GM23338 (cell line): ENCODE data around the gene AFF3. TPM values are rescaled to one million over a fixed set of nuclear protein-coding genes. Genes with fewer than 3 reads are reported as not detected.

ENCODE experiments used
- ATAC-seq: fragments of 200-7000 bp; cut with Tn5 transposase; 3 replicates; pipeline ENCODE4 v1.9.1; 2020
- DNase-seq: peaks from one replicate; pipeline ENCODE4 v3.0.0-alpha.2; 2015; ENCODE audit warnings: low spot score
- H2AFZ ChIP-seq: fragments of 200-600 bp; sonication (generic); 2 replicates; pipeline ENCODE4 v1.8.0; 2016; ENCODE audit warnings: antibody characterized with exemption, mild to moderate bottlenecking, moderate library complexity
- H3F3A ChIP-seq: fragments of 200-600 bp; sonication (generic); replicated peaks from 2 replicates; pipeline ENCODE4 v1.8.0; 2017; ENCODE audit warnings: antibody characterized with exemption, mixed run types, low read depth
- H3K27ac ChIP-seq: fragments of 200-600 bp; sonication (generic); 2 replicates; pipeline ENCODE4 v1.6.1; 2016; ENCODE audit warnings: low read depth
- H3K27me3 ChIP-seq: fragments of 200-600 bp; sonication (generic); 2 replicates; pipeline ENCODE4 v1.8.0; 2016; ENCODE audit warnings: mild to moderate bottlenecking, mixed run types, moderate library complexity; ENCODE audit not compliant: insufficient read depth
- H3K36me3 ChIP-seq: fragments of 200-600 bp; sonication (generic); 2 replicates; pipeline ENCODE4 v1.8.0; 2016; ENCODE audit warnings: mild to moderate bottlenecking; ENCODE audit not compliant: insufficient read depth
- H3K4me1 ChIP-seq: fragments of 200-600 bp; sonication (generic); 2 replicates; pipeline ENCODE4 v1.8.0; 2016; ENCODE audit warnings: mild to moderate bottlenecking, moderate library complexity; ENCODE audit not compliant: insufficient read depth
- H3K4me2 ChIP-seq: fragments of 200-600 bp; sonication (generic); 2 replicates; pipeline ENCODE4 v1.7.1; 2017; ENCODE audit warnings: mixed run types
- H3K4me3 ChIP-seq: fragments of 200-600 bp; sonication (generic); 2 replicates; pipeline ENCODE4 v1.6.1; 2016; ENCODE audit warnings: mixed run types
- H3K79me2 ChIP-seq: fragments of 200-600 bp; sonication (generic); replicated peaks from 2 replicates; pipeline ENCODE4 v1.8.0; 2017; ENCODE audit warnings: mild to moderate bottlenecking; ENCODE audit not compliant: insufficient read depth
- H3K9me2 ChIP-seq: fragments of 200-600 bp; sonication (generic); 2 replicates; pipeline ENCODE4 v1.8.0; 2017; ENCODE audit not compliant: insufficient read depth
- H4K20me1 ChIP-seq: fragments of 200-600 bp; sonication (generic); replicated peaks from 2 replicates; pipeline ENCODE4 v1.8.0; 2017; ENCODE audit warnings: mild to moderate bottlenecking; ENCODE audit not compliant: insufficient read depth
- H3K27ac Mint-ChIP-seq: 2 replicates; pipeline ENCODE4 v1.8.0; 2020; ENCODE audit warnings: inconsistent platforms, mild to moderate bottlenecking, moderate library complexity, mixed read lengths
- H3K27me3 Mint-ChIP-seq: 3 replicates; pipeline ENCODE4 v1.8.0; 2022; ENCODE audit warnings: low read depth, mild to moderate bottlenecking, moderate library complexity, mixed read lengths, inconsistent platforms; ENCODE audit not compliant: insufficient read depth, poor library complexity
- H3K36me3 Mint-ChIP-seq: 3 replicates; pipeline ENCODE4 v1.8.0; 2021; ENCODE audit warnings: low read depth, mild to moderate bottlenecking, inconsistent platforms, moderate library complexity, mixed read lengths
- H3K4me1 Mint-ChIP-seq: 3 replicates; pipeline ENCODE4 v1.8.0; 2020; ENCODE audit warnings: mild to moderate bottlenecking, inconsistent platforms, mixed read lengths
- H3K4me3 Mint-ChIP-seq: 3 replicates; pipeline ENCODE4 v1.8.0; 2021; ENCODE audit warnings: moderate library complexity, mild to moderate bottlenecking, inconsistent platforms, mixed read lengths
- H3K9me3 Mint-ChIP-seq: 3 replicates; pipeline ENCODE4 v1.8.0; 2020; ENCODE audit warnings: moderate library complexity, mild to moderate bottlenecking, inconsistent platforms, mixed read lengths
- CREB1 ChIP-seq: fragments of 250-450 bp; sonication (Bioruptor Pico); IDR thresholded peaks from 2 replicates; pipeline ENCODE4 v1.5.0; 2020; ENCODE audit warnings: low read depth, mild to moderate bottlenecking, moderate library complexity
- CTCF ChIP-seq, 2 experiments: fragments of 200-600 bp in 1 of 2; sonication (generic) in 1 of 2; conservative IDR thresholded peaks; 2 replicates each; pipeline versions ENCODE4 v1.5.1 to v1.6.1; 2016 to 2017; ENCODE audit warnings: antibody characterized with exemption in 2 of 2, low read depth in 2 of 2, mild to moderate bottlenecking in 2 of 2, moderate library complexity in 1 of 2
- ETS1 ChIP-seq: IDR thresholded peaks from 2 replicates; pipeline ENCODE4 v1.6.1; 2016; ENCODE audit warnings: antibody characterized with exemption
- EZH2 ChIP-seq: fragments of 200-600 bp; sonication (generic); IDR thresholded peaks from one replicate; pipeline ENCODE4 v1.8.0; 2017; ENCODE audit warnings: antibody characterized with exemption, mild to moderate bottlenecking, low read depth; ENCODE audit not compliant: unreplicated experiment
- EZH2phosphoT487 ChIP-seq: fragments of 200-600 bp; sonication (generic); IDR thresholded peaks from one replicate; pipeline ENCODE4 v1.8.1; 2018; ENCODE audit warnings: antibody characterized with exemption; ENCODE audit not compliant: unreplicated experiment
- JUNB ChIP-seq: IDR thresholded peaks from one replicate; pipeline ENCODE4 v1.6.1; 2016; ENCODE audit warnings: antibody characterized with exemption; ENCODE audit not compliant: unreplicated experiment
- NANOG ChIP-seq: IDR thresholded peaks from 2 replicates; pipeline ENCODE4 v1.6.1; 2016; ENCODE audit warnings: antibody characterized with exemption, borderline replicate concordance
- POLR2AphosphoS5 ChIP-seq: IDR thresholded peaks from 2 replicates; pipeline ENCODE4 v1.6.1; 2016; ENCODE audit warnings: antibody characterized with exemption, low read depth
- STAT1 ChIP-seq: IDR thresholded peaks from one replicate; pipeline ENCODE4 v1.6.1; 2016; ENCODE audit warnings: antibody characterized with exemption; ENCODE audit not compliant: unreplicated experiment
- ZNF114 ChIP-seq: fragments of 250-450 bp; sonication (Bioruptor Pico); IDR thresholded peaks from 2 replicates; pipeline ENCODE4 v1.5.0; 2020; ENCODE audit warnings: mild to moderate bottlenecking, moderate library complexity
- ZNF331 ChIP-seq: fragments of 250-450 bp; sonication (Bioruptor Pico); IDR thresholded peaks from 2 replicates; pipeline ENCODE4 v1.5.0; 2020; ENCODE audit warnings: low read depth, mild to moderate bottlenecking, moderate library complexity
- polyA plus RNA-seq: library from polyadenylated mRNA; unstranded; fragments of >200 nt; fragmentation: Nextera tagmentation; extraction: Ambion mirVana; gene quantifications from 2 replicates; pipeline ENCODE4 v1.2.1, GENCODE V29; 2016
- total RNA-seq: library from RNA; depleted of rRNA; stranded (reverse); fragments of >200 nt; shearing (Covaris generic); gene quantifications from 2 replicates; pipeline ENCODE4 v1.2.3, GENCODE V29; 2014

Gene AFF3
- total and polyA plus RNA-seq, 2 experiments from 2014 or later, result 0.73 to 1.4 TPM

GRCh38 chr2:100000915-100001707 lies 141.3 kb downstream of the AFF3 start:
- no peak overlapping the region for H3K27ac Mint-ChIP-seq
- Histone ChIP-seq H3K27me3 (no peaks in the 10 kb centered on the region), H3K36me3 (no peaks in the 10 kb centered on the region), H3K4me1 (no peaks in the 10 kb centered on the region), H3K27ac (no peak overlapping the region), H4K20me1 (no peaks in the 10 kb centered on the region), H3K9me2 (no peaks in the 10 kb centered on the region), H3K4me3 (no peak overlapping the region), H3K79me2 (no peaks in the 10 kb centered on the region), H2AFZ (no peak overlapping the region), H3K4me2 (no peak overlapping the region), H3F3A (no peaks in the 10 kb centered on the region)
- no peak for TF ChIP-seq EZH2
- no peak for TF ChIP-seq NANOG
- no peak for ATAC-seq
- no peaks in the 10 kb centered on the region; the same call in 2 of the 3 replicates for H3K4me1 Mint-ChIP-seq
- H3K4me3 Mint-ChIP-seq, result no peak overlapping the region
- H3K36me3 Mint-ChIP-seq, result no peaks in the 10 kb centered on the region
- DNase-seq, result no peak
- H3K27me3 Mint-ChIP-seq, result no peaks in the 10 kb centered on the region
- no peaks in the 10 kb centered on the region for H3K9me3 Mint-ChIP-seq

GRCh38 chr2:99998651-99999320 lies 143.6 kb downstream of the AFF3 start:
- DNase-seq (no peak), ATAC-seq (no peak)
- no peaks in the 10 kb centered on the region for H3K4me1 ChIP-seq
- Mint-ChIP-seq H3K36me3 (no peaks in the 10 kb centered on the region), H3K27me3 (no peaks in the 10 kb centered on the region), H3K4me3 (no peak overlapping the region), H3K9me3 (no peaks in the 10 kb centered on the region), H3K4me1 (no peaks in the 10 kb centered on the region; the same call in 2 of the 3 replicates), H3K27ac (no peak overlapping the region)
- H3F3A ChIP-seq, result no peaks in the 10 kb centered on the region
- no peak for TF ChIP-seq STAT1
- TF ChIP-seq ETS1, result no peak
- no peak overlapping the region for H3K4me3 ChIP-seq
- H3K9me2 ChIP-seq, result no peaks in the 10 kb centered on the region
- H3K27me3 ChIP-seq, result no peaks in the 10 kb centered on the region
- H2AFZ ChIP-seq, result no peak overlapping the region
- H3K79me2 ChIP-seq, result no peaks in the 10 kb centered on the region
- H3K27ac ChIP-seq, result no peak overlapping the region
- H3K36me3 ChIP-seq, result no peaks in the 10 kb centered on the region
- H3K4me2 ChIP-seq, result no peak overlapping the region
- H4K20me1 ChIP-seq, result no peaks in the 10 kb centered on the region

GRCh38 chr2:99989905-99990304 lies 152.5 kb downstream of the AFF3 start:
- Histone ChIP-seq H3K4me3 (no peak overlapping the region), H3K36me3 (no peaks in the 10 kb centered on the region), H3K27me3 (no peaks in the 10 kb centered on the region), H3K79me2 (no peaks in the 10 kb centered on the region), H3K4me2 (no peak overlapping the region), H3K4me1 (no peaks in the 10 kb centered on the region), H3F3A (no peaks in the 10 kb centered on the region), H2AFZ (no peak overlapping the region), H3K9me2 (no peaks in the 10 kb centered on the region), H4K20me1 (no peaks in the 10 kb centered on the region), H3K27ac (no peak overlapping the region)
- Mint-ChIP-seq H3K4me3 (no peak overlapping the region), H3K4me1 (0 out of 3 replicates have a peak, but pooled peaks cover 1% of the 10 kb centered on the region), H3K27ac (no peak overlapping the region), H3K27me3 (peaks cover 1% of the 10 kb centered on the region), H3K36me3 (no peaks in the 10 kb centered on the region), H3K9me3 (no peaks in the 10 kb centered on the region)
- ATAC-seq (no peak), DNase-seq (no peak)
- TF ChIP-seq NANOG, result no peak
- TF ChIP-seq ZNF114 (CRISPR knock-in tag), result no peak
- no peak for TF ChIP-seq JUNB
- TF ChIP-seq STAT1, result no peak
- no peak for TF ChIP-seq CREB1
- no peak for TF ChIP-seq EZH2phosphoT487
- TF ChIP-seq ZNF331 (CRISPR knock-in tag), result no peak
- no peak for TF ChIP-seq CTCF (conservative IDR thresholded peaks at IDR 0.05; ENCODE audit: low read depth in 2 of 2)
- TF ChIP-seq POLR2AphosphoS5, result no peak
